Amniotic epithelial cell (primary cell): ENCODE data around the gene TCEAL3.
"Not testable (repeated sequence)": the region's sequence is repeated elsewhere in the genome, so short reads cannot be mapped to it uniquely, and the experiment has no call there.

Experiments
- DNase-seq: peaks from one replicate; pipeline ENCODE4 v3.0.0-alpha.2; 2010; ENCODE audit warnings: low read depth

Gene TCEAL3

DNA sequence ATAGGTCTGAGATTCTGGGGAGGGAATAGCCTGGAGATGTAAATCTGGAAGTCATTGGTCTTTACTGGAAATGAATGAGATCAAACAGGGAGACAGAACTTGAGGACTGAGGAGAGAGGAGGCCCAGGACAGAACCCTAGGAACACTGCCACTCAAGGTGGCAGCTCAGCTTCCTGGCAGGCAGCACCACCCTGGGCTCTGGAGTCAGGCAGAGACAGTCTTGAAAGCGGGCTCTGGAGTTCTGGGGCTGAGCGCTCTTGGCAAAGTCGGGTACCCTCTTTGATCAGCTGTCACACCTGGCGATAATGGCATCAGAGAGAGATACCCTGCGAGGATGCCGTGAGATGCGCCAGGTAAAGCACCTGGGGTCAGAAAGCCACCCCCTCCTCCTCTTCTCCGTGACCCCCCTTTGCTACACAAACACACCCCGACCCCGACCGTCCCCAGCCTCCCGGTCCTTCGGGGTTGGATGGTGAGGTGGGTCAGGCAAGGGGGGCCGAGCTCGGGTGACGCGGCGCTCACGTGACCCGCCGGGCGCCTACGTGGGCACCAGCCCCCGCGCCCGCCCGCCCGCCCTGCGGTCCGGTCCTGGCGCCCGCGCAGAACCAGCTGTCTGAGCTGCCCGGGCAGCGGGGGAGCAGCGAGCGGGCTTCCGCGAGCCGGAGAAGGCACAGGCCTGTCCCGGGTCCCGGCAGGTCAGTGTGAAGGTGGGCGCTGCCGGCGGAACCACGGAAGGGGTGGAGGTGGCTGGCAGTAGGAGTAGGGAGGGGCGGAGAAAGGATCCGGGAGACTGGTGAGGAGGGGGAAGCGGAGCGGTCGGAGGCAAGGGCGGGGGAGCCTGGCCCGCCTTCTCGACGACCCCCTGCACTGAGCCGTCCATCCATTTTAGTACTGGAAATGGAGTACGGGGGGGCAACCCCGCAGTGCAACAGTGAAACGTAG, at the start of gene TCEAL3:
Gene TCEAL3, plus strand, starts transcription at position 600 of the 942 bp plus-strand sequence. CDS start 1,102 bp downstream, outside the sequence.
- DNase-seq: no peak

GRCh38 chrX:103560256-103560655, 47.5 kb upstream of the TCEAL3 start:
- DNase-seq: no peak

GRCh38 chrX:103562801-103563200, 45.0 kb upstream of the TCEAL3 start:
- DNase-seq: no peak

GRCh38 chrX:103565197-103565596, 42.6 kb upstream of the TCEAL3 start:
- DNase-seq: no peak

DNA sequence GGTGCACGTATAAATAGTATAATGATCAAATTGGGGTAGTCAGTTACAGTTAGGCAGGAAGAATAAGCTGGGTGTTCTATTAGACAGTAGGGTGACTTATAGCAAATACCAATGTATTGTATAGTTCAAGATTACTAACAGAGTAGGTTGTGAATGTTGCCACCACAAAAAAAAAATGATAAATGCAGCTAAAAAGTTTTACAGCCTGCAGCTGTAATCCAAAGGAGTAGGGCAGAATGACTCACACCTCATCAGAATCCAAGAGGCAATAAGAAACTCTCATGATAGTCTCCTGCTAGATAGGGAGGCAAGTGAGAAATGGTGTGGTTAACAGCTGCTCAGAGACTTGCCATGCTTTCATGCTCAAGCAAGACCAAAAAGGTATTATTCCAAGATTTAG, 42.0 kb upstream of the TCEAL3 start:
- DNase-seq: peak; percentile 91

- peak; percentile 65 for DNase-seq
Measured at GRCh38 chrX:103571121-103571520, 36.6 kb upstream of the TCEAL3 start.

DNA sequence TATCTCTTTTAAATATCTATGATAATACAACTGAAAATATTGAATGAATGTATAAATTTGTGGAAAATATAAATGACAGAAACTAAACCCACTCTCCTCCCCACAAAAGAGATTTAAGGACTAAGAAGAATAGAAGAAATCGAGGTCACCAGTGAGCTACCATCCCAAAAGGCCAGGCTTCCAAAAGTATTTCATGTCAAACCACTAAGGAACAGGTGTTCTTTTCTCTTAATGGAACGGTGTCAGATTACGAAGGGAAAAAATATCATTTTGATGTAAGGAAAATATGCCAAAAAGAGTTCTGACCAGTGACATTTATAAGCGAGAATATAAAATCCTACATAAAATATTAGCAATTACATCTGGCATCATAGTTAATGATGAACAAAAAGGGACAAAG, 36.0 kb upstream of the TCEAL3 start:
- no peak for DNase-seq

DNA sequence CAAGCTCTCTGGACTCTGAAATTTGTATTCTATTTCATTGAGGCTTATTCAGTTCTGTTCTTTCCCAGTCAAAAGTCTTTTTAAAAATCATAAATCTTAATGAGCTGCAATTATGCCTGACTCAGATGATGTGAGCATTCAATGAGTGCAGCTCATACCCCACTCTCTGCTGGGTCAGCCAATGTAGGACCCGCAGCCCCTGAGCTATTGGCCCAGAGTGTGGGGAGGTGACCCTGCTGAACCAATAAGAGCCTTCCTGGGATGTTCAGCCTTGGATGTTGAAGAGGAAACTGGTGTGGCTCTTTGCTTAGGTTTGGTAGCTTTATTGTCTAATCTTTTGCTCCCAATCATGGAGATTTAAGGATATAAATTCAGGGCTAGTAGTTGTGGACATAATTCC, 34.6 kb upstream of the TCEAL3 start:
- peak; percentile 20 for DNase-seq

DNA sequence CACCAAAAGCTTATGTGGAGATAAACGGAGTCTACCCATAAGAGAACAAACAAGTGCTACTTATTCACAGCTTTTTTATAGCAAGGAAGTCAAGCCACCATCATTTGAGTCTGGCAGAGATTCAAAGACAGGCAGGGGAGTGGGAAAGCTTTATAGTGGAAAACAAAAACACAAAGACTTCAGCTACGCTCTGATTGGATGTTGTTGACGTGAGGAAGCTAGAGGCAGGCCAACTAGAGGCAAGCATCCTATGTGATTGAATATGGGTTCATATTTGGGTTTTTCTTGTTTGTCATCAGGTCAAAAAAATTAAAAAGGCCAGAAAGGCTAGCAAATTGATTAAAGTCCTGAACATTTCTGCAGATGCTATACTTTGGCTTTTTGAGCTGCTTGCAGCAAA, 23.2 kb upstream of the TCEAL3 start:
- no peak for DNase-seq

GRCh38 chrX:103585411-103586313, 22.1 kb upstream of the TCEAL3 start, which contains the start of gene TCEAL4:
Gene TCEAL4 (plus strand): TSS chrX:103585515. CDS start chrX:103586676, 1,161 bp downstream.
- no peak for DNase-seq

DNA sequence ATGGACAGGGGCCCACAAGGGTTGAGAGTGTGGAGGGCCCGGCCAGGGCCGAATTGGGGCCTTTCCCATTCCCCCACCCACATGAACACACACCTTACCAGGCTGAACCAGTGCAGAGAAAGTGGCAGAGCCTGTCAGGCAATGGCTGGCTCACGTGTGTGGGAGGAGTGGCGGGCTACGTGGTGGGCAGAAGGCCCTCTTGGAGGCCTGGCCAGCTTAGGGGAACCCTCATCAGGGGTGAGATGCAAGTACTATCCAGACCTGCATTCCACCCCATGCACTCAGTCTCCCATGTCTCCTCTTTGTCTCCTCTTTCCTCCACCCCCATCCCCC, 21.5 kb upstream of the TCEAL3 start:
- DNase-seq: peak; percentile 37

GRCh38 chrX:103586659-103587058, 21.1 kb upstream of the TCEAL3 start:
- DNase-seq: no peak

DNA sequence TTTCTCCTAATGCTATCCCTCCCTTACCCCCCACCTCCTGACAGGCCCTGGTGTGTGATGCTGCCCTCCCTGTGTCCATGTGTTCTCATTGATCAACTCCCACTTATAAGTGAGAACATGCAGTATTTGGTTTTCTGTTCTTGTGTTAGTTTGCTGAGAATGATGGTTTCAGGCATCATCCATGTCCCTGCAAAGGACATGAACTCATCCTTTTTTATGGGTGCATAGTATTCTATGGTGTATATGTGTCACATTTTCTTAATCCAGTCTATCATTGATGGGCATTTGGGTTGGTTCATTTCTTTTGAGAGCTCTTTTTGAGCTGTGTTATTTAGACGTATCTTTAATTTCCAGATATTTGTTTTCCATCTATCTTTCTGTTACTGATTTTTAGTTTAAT, 15.5 kb upstream of the TCEAL3 start:
- DNase-seq: not testable (repeated sequence)

DNA sequence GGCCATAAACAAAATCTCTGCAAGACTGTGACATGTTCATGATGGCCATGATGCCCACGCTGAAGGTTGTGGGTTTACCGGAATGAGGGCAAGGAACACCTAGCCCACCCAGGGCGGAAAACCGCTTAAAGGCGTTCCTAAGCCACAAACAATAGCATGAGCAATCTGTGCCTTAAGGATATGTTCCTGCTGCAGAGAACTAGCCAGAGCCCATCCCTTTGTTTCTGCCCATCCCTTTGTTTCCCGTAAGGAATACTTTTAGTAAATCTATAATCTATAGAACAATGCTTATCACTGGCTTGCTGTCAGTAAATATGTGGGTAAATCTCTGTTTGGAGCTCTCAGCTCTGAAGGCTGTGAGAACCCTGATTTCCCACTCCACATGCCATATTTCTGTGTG, 12.6 kb upstream of the TCEAL3 start:
- DNase-seq: not testable (repeated sequence)

GRCh38 chrX:103608306-103608963, 672 bp downstream of the TCEAL3 start:
- DNase-seq: no peak

DNA sequence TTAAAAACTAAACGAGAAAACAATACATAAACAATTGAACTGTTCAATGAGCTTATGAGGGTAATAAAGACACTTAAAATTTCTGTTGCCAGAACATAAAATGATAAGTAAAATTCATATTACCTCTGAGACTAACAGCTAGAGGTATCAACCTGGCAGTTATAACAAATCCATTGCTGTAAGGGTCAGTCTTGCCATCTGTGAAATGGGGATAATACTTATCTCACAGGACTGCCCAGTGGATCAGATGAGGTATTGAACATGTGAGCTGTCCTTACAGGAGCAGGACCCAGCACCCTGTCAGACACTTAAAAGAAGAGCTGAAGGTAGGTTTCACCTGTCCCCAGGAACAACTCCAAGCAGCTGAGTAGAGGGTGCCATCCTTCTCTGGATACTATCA, 2.5 kb downstream of the TCEAL3 start:
- no peak for DNase-seq

GRCh38 chrX:103613362-103613890, 5.7 kb downstream of the TCEAL3 start:
- no peak for DNase-seq

DNA sequence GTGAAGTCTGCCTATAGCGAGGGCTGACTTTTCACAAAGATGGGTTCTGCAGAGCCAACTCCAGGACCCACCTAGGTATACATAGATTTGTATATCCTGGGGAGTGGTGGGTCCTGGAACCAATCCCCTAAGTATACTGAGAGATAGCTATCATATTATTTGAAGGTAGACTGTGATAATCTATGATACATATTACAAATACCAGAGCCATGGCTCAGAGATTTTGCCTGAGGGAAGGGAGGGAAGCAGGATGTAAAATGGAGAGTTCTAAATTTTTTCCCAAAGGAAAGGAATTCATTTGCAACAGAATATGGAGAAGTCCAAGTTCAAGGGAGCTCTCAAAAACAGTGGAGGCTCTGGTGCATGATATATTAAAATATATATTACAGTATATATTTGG, 7.2 kb downstream of the TCEAL3 start:
- no peak for DNase-seq

DNA sequence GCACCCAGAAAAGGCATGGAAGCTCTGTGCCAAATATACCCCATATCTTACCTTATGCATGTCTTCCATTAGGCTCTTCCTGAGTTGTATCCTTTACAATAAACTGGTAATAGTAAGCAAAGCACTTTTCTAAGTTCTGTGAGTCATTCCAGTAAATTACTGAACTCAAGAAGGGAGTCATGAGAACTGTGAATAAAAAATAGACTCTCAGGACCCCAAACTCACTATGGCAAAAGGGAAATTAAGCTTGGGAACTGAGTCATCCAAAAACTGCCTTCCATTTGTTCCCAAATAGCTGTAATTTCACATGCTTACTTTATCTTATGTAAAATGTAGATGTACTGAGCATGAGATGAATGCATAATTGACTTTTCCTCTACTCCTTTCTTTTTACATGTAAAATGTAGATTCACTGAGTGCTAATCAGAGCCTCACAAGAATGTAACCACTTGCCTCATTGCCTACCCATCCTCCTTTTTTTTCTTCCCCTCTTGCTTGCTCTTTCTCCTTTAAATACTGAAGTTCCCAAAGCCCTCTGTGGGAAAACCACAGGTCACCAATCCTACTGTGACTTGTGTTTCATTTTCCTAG, 8.1 kb downstream of the TCEAL3 start:
- no peak for DNase-seq

DNA sequence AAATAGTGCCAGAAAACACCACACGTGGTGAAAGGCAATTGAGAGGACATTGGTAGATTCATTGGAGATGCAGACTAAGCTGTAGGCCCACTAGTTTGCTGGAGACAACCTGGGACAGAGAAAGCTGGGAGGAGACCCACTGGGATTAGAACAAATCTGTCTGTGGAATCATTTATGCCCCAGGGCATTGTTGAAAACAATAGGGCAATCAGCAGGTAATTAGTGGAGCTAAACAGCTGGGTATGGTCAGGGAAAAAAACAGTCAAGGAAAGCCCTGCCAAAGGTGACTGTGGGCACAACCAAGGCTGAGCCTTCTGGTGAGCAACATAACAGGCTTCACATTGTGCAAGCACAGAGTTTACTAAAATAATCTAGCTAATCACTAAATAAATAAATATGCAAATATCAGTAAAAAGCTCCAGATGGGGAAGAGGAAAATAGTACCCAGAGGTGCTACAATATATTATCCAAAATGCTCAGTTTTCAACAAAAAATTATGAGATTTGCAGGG, 9.0 kb downstream of the TCEAL3 start:
- no peak for DNase-seq

GRCh38 chrX:103624111-103624510, 16.3 kb downstream of the TCEAL3 start:
- DNase-seq: no peak
